Embryonic facial prominence (tissue), 1 donor: Measurements from ENCODE around the gene BRS3.

Experiments used
- DNase-seq: peaks from one replicate; pipeline ENCODE4 v3.0.0-alpha.2; 2016; ENCODE audit errors: extremely low spot score

Gene BRS3

DNA sequence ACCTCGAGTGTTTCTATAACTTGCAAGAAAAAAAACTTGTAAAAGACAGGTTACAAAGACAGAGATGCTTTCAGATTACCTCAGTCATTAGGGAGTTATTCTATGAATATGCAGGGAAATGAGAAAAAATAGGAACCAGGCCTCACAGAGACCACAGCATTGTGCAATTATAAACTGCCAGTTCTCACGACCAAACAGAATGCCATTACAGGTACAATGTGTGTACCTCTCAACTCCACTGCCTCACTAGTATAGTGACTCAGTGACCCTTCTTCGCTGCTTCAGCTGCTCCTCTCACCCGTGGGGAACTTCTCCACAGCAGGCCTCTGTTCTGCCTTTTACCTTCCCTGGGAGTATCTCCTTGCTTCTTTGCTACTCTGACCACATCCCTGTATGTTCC lies 7.3 kb downstream of the BRS3 start:
- DNase-seq = no peak

- DNase-seq = no peak
Measured at GRCh38 chrX:136496186-136496763, 8.5 kb downstream of the BRS3 start.

GRCh38 chrX:136496764-136497555 lies 9.2 kb downstream of the BRS3 start:
- peak; percentile 69 for DNase-seq

DNA sequence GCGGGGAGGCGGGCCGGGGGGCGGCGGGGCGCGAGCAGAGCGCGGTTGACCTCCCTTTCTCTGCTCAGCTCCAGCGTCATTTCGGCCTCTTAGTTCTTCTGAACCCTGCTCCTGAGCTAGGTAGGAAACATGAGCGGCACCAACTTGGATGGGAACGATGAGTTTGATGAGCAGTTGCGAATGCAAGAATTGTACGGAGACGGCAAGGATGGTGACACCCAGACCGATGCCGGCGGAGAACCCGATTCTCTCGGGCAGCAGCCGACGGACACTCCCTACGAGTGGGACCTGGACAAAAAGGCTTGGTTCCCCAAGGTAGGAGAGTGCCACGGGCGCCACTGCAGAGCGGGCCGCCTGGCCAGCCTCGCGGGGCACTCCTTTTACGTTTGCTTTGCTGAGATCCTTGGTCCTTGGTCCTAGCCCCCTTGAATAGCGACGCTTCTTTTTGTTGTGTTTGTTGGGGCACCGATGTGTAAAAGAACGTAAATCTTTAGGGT lies 9.9 kb downstream of the BRS3 start, which contains the start of gene HTATSF1:
Gene HTATSF1 (plus strand): TSS at position 37 of the 497 bp plus-strand sequence. CDS start 93 bp downstream, at position 130.
- DNase-seq = no peak

- no peak for DNase-seq
Measured at GRCh38 chrX:136519069-136519468, 31.3 kb downstream of the BRS3 start.

- no peak for DNase-seq
Measured at GRCh38 chrX:136523770-136524169, 36.0 kb downstream of the BRS3 start.

DNA sequence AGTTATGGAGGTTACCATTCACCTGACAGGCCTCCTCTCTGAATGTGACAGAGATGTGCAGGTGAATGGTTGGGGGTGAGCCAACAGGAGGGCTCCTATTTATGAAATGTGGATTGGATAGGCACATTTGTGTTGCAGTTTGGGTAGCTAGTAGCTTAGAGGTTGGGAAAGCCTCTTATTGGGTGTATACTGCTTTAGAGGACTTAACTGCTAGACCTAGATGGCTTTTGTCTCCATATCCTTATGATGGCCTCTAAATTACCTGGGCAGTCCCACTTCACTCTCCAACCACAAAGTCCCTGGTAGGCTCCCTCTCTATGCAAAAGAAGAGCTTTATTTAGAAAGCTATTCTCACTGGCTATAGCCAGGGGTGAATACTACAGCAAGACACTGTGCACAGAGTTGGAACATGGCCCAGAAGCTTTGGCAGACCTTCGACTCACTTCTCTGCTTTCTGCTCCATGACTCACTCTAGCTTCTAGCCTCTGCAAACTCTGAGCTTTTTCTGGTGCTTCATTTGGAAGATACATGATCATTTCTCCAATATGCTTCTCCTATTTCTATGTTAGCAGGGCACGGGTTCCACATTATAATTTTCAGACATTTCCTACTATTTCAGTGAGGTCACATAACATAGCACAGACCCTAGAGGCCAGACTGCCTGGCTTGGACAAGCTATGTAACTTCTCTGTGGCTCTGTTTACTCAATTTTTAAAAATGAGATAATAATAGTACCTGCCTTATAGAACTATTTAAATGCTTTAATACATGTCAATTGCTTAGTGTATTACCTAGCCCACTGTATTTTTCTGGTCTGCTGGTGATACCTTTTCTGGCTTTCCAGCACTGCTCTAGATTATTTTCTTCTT lies 38.2 kb downstream of the BRS3 start:
- no peak for DNase-seq

DNA sequence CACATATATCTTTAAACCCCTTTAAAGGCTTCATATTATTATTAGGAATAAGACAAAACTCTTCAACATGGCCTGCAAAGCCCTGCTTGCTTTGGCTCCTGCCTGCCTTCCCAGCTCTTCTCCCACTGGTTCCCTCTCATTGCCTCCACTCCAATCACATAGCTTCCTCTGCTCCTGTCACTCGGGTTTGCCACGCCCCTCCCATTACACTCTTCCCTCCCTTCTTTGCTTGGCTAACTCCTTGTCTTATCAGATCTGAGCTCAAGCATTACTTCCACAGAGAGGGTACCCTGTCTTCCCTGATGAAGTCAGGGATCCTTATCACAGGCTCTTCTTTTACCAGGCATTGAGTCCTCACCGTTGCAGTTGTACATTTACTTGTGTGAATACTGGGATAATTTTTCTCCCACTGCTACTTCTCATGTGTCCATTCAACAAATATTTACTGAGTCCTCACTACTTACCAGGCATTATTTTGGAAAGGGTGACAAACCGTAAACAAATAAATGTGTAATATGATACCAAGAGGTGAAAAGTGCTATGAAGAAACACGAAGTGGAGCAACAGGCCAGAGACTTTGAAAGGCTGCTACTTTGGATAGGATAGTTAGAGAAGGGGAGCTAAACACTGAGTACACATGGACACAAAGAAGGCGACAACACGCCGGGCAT lies 41.0 kb downstream of the BRS3 start:
- no peak for DNase-seq

DNA sequence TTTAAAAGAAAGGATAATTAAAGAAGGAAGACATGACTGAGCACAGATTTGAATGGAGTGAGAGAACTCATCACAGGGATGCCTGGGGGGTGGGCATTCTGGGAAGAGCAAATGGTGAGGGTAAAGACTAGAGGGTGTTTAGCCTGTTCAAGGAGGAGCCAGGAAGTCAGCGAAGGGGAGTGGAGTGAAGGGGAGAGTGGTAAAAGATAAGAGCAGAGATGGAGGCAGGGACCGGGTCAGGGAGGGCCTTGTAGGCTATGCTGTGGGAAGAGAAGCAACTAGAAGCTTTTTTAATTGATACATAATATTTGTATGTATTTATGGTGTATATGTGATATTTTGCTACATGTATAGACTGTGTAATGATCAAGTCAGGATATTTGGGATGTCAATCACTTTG lies 42.0 kb downstream of the BRS3 start:
- no peak for DNase-seq

DNA sequence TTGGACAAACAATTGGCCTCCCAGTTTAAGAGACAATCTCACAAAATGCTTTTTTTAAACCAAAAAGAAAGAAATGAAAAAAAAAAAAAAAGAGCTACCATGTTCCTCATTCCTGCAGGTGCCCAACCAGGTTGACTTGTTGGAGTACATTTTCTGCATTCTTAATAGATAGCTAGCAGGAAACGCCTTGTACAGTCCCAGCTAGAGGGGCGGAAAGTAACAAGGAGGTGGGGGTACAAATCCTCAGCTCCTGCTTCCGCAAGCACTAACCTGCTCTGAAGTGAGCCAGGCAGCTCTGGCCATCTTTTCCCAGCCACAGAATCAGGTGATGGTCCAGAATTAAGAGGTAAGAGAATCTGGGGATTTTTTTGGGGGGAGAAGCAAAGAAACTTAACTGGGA lies 44.2 kb downstream of the BRS3 start, which contains the start of gene VGLL1:
Gene VGLL1 (plus strand): TSS at position 265 of the 400 bp plus-strand sequence. CDS start 3,806 bp downstream, outside the sequence.
- no peak for DNase-seq

DNA sequence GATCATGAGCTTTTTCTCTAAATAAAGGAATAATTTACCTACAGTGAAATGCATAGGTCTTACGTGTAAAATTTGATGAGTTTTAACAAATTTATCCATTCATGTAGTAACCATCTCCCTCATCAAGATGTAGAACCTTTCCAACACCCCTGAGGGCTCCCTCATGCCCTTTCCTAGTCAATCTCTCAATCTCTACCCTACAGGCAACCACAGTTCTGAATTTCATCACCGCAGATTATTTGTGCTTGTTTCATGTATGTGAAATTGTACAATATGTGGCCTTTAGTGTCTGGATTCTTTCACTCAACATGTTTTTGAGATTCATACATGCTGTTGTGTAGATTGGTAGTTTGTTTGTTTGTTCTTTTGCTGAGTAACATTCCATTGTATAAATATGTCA lies 46.4 kb downstream of the BRS3 start:
- no peak for DNase-seq

DNA sequence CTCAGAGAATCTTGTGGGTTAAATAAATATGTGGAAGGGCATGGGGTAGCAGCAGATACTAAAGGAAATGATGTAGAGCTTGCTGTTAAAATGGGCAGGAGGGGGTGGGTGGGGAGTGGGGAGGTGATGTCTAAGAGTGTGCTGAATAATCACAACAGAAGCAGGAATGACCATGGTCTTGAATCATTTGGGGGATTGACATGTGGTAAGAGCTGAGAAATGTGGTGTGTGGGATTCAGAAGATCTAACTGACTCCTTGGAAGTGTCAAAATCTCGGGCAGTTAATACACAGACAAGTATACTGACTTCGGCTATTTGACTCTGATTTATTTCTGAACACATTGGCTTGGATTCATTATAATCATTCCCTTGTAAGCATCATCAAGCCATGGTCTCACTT lies 51.1 kb downstream of the BRS3 start:
- no peak for DNase-seq

GRCh38 chrX:136540226-136540625 lies 52.5 kb downstream of the BRS3 start:
- DNase-seq = no peak

DNA sequence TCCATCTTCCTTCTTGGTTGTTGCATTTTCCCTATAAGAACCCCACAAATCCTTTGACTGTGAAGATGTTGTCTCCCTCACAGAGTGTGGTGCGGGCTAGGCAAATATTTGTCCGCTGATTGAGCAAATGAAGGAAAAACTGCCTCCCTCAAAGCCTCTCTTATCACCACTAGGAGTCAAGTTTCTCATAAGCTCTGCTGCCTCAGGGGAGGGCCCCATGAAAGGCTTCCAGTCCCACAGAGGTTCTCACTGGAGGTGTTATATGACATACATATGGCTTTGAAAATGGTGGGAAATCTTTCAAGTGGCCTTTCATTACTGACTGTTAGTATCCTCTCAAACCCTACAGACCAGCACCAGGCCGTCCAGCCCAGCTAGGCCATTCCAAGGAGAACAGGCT lies 53.5 kb downstream of the BRS3 start:
- DNase-seq = no peak

DNA sequence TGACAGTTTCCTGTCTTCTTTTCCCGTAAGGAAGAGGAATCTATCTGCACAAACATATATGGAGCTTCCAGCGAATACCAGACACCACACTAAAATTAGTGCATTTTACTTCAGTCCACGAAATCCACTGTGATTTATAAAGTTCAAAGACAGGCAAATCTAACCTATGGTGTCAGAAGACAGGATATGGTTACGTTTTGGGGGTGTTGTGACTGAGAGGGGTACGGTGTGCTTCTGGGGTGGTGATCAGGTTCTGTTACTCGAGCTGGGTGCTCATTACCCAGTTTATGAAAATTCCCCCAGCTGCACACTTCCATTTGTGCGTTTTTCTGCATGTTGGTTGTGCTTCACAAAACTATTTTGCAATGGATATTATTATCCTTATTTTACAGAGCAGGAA lies 54.5 kb downstream of the BRS3 start:
- no peak for DNase-seq
